ENCODE measurements around the gene HPCA. TPM values are rescaled to one million over a fixed set of nuclear protein-coding genes. Genes with fewer than 3 reads are reported as not detected.

The HPCA gene
- total RNA-seq, 2 donors from 2014 or later, result 0.98 TPM; not detected in 1

DNA sequence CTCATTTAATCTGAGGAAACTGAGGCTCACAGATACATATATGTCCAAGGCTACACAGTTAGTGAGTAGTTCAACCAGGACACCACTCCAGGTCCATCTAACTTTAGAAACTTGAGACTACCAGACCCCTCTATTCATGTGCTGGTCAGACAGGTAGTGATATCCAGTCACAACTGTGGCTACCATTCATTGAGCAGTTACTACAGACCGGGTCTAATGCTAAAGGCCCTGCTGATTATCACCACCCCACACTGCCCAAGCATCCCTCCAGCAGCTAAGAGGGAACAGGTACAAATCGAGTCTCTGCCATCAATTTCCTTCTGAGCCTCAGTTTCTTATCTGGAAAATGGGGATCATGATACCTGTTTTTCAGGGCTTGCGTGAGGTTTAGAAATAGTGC, 5.3 kb downstream of the HPCA start:
- ATAC-seq (replicated peaks), result no peak
- H3K36me3 Mint-ChIP-seq (ENCODE audit: low read depth), result peaks cover 6% of the 10 kb centered on the region

DNA sequence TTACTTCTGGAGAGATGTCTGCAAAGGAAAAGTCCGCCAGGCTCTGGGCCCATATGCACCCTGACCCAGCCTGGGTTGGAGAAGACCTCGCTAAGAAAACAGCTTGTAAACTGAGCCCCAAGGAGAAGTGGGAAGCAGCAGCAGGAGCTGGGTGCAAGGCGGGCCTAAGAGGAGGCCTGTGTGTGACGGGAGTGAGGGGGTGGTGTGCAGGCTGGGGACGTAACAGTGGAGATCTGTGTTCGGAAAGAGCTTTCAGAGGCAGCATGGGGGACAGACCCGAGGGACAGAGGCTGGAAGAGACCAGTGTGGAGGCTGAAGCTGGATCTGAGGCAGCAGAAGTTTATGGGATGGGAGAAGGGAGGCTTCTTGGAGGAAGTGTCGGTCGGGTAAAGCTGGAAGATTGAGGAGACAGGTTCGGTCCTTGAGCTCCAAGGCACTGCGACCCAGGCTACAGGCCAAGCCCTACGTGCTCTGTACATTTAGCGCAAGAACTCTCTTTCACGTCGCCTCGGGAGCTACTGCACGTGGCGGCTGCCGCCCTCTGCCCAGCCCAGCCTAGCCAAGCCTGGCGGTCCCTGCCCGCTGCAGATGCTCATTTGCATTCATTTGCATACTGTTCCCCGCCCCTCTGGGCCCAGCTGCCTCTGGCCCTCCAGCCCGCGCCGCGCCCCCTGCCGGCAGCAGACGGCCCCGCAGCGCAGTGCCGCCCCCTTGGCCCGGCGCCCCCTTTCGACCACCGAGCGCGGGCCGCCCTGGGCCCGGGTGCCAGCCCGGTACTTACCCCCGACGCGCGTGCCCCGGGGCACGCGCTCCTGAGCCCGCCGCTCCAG, 6.3 kb downstream of the HPCA start:
- Mint-ChIP-seq H3K36me3 (ENCODE audit: low read depth) (peaks cover 6% of the 10 kb centered on the region), H3K4me1 (peaks cover 5% of the 10 kb centered on the region), H3K27ac (no peak overlapping the region), H3K27me3 (peaks cover 53% of the 10 kb centered on the region), H3K9me3 (no peaks in the 10 kb centered on the region), H3K4me3 (peak overlapping the region; percentile 68)
- ATAC-seq (replicated peaks), result peak; percentile 73

More for the DNA sequence above, 5.3 kb downstream of the HPCA start:
- Mint-ChIP-seq H3K27me3 (peaks cover 61% of the 10 kb centered on the region), H3K4me3 (peak overlapping the region; percentile 68), H3K9me3 (no peaks in the 10 kb centered on the region), H3K4me1 (peaks cover 5% of the 10 kb centered on the region), H3K27ac (no peak overlapping the region)

DNA sequence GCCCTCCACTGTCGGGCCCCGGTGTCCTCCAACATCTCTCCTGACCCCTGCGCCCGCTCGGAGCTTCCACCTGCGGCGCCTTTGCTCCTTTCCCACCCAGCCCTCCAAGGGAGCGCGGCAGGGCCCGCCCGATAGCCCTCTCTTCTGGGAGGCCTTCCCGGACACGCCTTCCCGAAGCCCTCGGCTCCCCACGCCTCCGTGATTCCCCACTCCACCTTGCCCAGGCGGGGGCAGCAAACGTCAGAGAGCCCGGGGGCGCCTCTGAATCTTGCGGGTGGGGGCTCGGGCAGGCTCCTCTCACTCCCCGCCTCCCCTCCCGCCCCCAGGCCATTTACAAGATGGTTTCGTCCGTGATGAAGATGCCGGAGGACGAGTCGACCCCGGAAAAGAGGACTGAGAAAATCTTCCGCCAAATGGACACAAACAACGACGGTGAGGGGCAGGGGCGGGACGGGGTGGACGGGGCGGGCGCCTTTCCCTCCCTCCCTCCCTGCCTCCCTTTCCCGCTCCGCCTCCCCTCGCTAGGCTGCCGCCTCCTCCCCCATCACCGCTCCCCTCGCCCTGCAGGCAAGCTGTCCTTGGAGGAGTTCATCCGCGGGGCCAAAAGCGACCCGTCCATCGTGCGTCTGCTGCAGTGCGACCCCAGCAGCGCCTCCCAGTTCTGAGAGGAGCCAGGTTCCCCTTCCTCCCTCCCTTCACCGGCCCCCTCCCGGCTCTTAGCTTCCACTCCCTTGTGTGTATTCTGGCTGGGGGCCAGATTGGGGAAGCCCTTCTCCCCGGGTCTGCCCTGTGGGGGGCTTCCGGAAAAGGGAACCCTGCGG, 7.1 kb downstream of the HPCA start:
- Mint-ChIP-seq H3K4me1 (peaks cover 5% of the 10 kb centered on the region), H3K27ac (no peak overlapping the region), H3K4me3 (peak overlapping the region; percentile 68), H3K9me3 (no peaks in the 10 kb centered on the region), H3K36me3 (ENCODE audit: low read depth) (peaks cover 6% of the 10 kb centered on the region), H3K27me3 (peaks cover 45% of the 10 kb centered on the region)
- peak; percentile 49 for ATAC-seq (replicated peaks)

DNA sequence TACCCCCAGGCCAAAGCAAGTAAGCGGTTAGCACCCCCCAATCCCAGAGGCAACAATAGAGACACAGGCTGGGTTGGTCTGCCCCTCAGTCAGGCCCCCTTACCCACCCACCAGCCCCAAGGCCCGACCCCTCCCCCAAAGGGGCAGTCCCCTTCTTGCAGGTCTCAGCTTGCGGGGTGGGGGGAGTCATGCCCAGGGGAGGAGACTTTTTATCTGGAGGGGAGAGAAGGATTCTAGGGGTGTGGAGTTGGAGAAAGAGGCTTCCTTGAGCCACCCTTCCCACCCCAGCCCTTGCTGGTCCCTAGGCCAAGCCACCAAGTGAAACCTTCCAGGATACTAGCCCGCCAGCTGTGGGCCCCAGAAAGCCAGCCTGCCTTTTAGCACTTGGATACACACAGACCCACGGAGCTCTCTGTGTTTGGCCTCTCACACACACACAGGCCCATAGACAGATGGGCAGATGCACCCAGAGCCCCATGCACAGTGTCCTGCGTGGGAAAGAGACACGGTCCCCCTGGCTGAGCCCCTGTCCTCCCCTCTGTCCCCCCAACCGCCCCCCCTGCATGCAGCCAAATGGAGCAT, 7.8 kb downstream of the HPCA start:
- Mint-ChIP-seq H3K27me3 (peaks cover 46% of the 10 kb centered on the region), H3K4me3 (peak overlapping the region; percentile 68), H3K27ac (no peak overlapping the region), H3K4me1 (peaks cover 5% of the 10 kb centered on the region), H3K36me3 (ENCODE audit: low read depth) (peaks cover 6% of the 10 kb centered on the region), H3K9me3 (no peaks in the 10 kb centered on the region)
- no peak for ATAC-seq (replicated peaks)

DNA sequence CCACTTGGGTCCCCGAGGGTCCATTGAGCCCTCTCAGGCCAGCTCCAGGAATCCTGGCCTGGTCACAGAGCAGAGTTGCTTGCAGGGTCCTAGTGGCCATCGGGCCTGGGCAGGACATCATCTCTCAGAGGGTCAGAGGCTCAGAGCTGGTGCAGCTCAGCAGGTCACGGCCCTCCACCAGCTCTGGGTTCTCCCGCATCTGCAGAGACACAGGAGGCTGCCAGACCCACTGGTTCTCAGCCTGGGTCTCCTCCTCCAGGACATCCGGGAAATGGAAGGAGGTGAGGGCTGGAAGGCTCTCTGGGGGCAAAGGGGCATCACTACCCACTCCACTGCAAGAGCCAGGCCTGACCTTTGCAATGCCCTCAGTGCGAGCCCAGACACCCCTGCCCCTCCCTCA, 8.4 kb downstream of the HPCA start:
- Mint-ChIP-seq H3K36me3 (ENCODE audit: low read depth) (peaks cover 6% of the 10 kb centered on the region), H3K4me1 (peaks cover 5% of the 10 kb centered on the region), H3K27me3 (peaks cover 43% of the 10 kb centered on the region), H3K9me3 (no peaks in the 10 kb centered on the region), H3K4me3 (no peak overlapping the region), H3K27ac (no peak overlapping the region)
- no peak for ATAC-seq (replicated peaks)

DNA sequence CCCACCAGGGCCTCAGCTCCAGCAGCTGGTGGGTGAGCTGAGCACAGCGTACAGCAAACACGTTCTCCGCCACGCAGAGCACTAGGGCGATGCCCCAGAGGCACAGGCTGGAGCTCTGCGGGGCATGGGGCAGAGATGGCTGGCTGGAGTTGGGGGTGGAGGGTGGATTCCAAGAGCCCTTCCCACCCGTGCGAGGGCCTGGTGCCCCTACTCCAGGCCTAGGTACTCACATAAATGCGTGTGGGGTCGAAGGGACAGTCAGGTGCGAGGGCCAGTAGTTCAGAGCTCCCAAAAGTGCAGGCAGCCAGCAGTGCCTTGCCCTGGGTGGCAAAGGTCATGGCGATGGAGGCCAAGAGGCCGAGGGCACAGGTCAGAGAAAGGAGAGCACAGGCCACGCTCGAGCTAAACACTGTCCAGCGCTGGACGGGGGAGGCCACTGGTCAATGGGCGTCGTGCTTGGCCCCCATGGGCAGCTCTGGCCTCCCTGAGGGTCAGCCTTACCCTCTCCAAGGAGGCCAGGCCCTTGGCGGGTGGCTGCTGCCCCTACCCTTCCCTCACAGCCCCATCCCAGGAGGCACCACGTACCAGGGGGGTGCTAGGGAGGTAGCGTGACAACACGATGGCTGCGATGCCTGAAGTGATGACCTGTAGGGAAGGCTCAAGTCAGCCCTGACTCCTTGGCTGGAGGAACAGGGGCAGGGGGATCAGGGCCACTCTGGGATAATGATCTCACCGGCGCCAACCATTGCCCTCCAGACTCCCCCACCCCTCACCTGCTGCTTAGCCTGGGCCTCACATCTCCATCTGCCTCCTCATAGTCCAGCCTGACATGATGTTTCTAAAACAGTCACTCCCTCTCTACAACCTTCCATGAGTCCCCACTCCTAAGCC, 9.3 kb downstream of the HPCA start:
- no peak for ATAC-seq (replicated peaks)
- Mint-ChIP-seq H3K27ac (peak overlapping the region; percentile 50), H3K4me1 (peaks cover 5% of the 10 kb centered on the region), H3K4me3 (no peak overlapping the region), H3K9me3 (no peaks in the 10 kb centered on the region), H3K36me3 (ENCODE audit: low read depth) (peaks cover 6% of the 10 kb centered on the region), H3K27me3 (peaks cover 37% of the 10 kb centered on the region)

DNA sequence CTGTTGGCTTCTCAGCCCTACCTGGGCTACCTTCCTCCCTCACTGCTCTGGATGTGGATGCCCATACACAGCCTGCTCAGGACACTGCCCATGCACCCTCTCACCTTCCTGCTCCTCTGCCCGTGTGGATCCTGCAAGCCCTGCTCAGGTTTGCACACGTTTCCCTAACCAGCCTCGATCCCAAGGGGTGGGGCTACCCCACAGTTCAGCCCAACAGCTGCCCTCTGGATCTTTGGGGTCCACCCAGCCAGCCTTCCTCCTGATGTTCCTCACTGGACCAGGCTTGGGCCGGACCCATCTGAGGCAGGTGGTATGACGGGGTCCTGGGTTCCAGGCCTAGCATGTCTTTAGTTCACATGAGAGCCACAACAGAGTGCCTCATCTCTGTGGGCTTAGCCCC, 10.2 kb downstream of the HPCA start:
- Mint-ChIP-seq H3K27ac (peak overlapping the region; percentile 50), H3K4me1 (peaks cover 5% of the 10 kb centered on the region), H3K27me3 (peaks cover 32% of the 10 kb centered on the region), H3K4me3 (no peak overlapping the region), H3K9me3 (no peaks in the 10 kb centered on the region), H3K36me3 (ENCODE audit: low read depth) (peaks cover 6% of the 10 kb centered on the region)
- no peak for ATAC-seq (replicated peaks)

DNA sequence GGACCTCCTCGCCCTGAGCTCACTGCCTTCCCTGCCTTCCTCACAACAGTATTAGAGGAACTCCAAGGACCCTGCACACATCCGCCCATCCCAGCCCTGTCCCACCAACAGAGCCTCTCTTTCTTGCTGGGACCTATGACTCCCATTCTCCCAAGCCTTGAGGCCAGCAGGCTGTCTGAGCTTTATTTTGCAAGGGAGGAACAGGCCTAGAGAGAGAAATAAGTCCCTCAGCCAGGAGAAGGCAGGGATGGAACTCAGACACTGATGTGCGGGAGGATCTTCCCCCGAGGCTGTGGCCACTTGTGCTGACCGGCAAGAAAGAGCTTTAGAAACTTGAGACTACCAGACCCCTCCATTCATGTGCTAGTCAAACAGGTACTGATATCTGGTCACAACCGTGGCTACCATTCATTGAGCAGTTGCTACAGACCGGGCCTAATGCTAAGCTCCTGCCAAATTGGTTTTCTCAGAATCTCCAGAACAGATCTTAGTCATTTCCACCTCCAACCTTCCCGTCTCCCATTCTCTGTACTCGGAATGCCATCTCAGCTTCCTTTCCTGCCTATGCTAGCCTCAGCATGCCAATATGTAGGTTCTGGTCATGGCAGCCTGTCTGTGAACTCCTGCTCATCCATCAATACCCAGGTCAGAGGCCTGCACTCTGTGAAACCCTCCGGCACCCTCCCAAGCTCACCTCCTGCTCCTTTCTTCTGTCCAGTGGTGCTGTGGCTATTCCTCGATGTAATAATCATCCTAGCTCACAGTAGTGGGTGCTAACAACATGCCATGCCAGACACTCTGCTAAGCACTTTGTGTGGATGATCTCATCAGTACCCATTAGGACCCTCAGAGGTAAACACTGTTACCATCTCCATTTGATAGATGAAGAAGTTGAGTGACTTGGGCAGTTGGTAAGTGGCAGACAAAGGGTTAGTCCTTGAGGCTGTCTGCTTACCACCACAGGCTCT, 11.1 kb downstream of the HPCA start:
- no peaks in the 10 kb centered on the region for H3K9me3 Mint-ChIP-seq
- ATAC-seq (replicated peaks), result no peak
- H3K27me3 Mint-ChIP-seq, result peaks cover 26% of the 10 kb centered on the region
- H3K27ac Mint-ChIP-seq, result no peak overlapping the region
- H3K36me3 Mint-ChIP-seq (ENCODE audit: low read depth), result peaks cover 3% of the 10 kb centered on the region
- peaks cover 3% of the 10 kb centered on the region for H3K4me1 Mint-ChIP-seq
- H3K4me3 Mint-ChIP-seq, result no peak overlapping the region

DNA sequence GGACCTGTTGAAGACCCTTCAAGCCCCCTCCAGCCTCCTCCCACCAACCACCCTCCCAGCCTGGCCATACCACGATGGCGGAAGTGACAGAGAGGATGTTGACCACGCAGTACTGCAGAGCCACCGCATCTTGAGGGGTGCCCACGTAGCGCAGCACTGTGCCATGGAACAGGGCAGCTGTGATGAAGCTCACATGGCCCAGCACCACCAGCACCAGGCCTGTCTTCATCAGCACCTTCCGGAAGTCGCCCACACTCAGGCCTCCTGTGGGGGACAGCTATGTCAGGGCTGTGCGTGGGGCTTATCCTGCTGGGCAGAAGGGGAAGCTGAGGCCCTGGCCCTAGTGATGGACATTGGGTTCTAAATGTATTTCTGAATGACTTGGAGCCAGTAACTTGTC, 11.8 kb downstream of the HPCA start:
- ATAC-seq (replicated peaks), result no peak
- no peak overlapping the region for H3K27ac Mint-ChIP-seq
- no peaks in the 10 kb centered on the region for H3K9me3 Mint-ChIP-seq
- no peak overlapping the region for H3K4me3 Mint-ChIP-seq
- H3K27me3 Mint-ChIP-seq, result peaks cover 27% of the 10 kb centered on the region
- no peaks in the 10 kb centered on the region for H3K36me3 Mint-ChIP-seq (ENCODE audit: low read depth)
- no peaks in the 10 kb centered on the region for H3K4me1 Mint-ChIP-seq

DNA sequence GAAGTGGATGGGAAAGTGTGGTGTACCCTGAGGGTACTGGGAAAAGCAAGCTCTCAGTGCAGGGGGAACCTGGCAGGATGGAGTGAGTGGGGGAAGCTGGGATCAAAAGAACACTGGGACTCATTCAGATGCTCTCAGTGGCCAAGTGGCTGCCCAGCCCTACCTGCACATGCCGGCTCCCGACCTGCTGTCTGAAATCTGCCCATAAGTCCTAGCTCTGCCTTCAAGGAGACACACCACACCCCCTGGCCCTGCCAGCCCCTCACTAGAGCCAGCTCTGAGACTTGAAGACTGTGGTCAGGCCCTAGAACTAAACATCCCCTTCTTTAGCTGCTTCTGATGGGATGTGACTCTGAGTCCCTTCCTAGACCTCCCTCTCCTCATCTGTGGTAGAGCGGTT, 12.7 kb downstream of the HPCA start:
- Mint-ChIP-seq H3K9me3 (no peaks in the 10 kb centered on the region), H3K27me3 (peaks cover 30% of the 10 kb centered on the region), H3K27ac (no peak overlapping the region), H3K36me3 (ENCODE audit: low read depth) (no peaks in the 10 kb centered on the region), H3K4me3 (no peak overlapping the region), H3K4me1 (no peaks in the 10 kb centered on the region)
- ATAC-seq (replicated peaks), result no peak

DNA sequence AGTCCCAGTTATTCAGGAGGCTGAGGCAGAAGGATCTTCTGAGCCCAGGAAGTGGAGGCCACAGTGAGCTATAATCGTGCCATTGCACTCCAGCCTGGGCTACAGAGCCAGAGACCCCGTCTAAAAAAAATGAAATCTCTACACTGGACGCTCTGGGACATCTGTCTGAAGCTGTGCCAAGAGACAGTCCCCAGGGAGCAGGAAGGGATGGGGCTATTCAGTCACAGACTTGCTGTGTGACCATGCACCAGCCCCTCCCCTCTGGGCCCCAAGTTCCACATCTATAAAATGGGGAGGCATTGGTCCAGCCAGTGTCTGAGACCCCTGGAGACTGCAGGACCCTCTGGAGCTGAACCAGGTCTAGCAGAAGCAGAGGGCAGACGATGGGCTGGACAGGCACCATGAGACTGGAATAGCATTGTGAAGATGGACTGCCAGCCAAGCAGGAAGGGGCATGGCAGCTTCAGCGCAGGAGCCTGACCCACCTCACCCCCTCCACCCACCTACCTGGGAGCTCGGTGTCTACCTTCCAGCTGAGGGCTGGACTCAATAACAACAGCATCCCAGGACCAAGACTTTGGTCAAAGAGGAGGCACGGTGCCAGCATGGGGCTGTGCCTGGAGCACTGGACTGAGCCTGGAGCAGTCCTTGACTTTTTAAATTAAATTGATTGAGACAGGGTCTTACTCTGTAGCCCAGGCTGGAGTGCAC, 13.4 kb downstream of the HPCA start:
- no peaks in the 10 kb centered on the region for H3K4me1 Mint-ChIP-seq
- no peaks in the 10 kb centered on the region for H3K36me3 Mint-ChIP-seq (ENCODE audit: low read depth)
- ATAC-seq (replicated peaks), result no peak
- H3K27ac Mint-ChIP-seq, result no peak overlapping the region
- H3K4me3 Mint-ChIP-seq, result no peak overlapping the region
- H3K27me3 Mint-ChIP-seq, result peaks cover 30% of the 10 kb centered on the region
- no peaks in the 10 kb centered on the region for H3K9me3 Mint-ChIP-seq

DNA sequence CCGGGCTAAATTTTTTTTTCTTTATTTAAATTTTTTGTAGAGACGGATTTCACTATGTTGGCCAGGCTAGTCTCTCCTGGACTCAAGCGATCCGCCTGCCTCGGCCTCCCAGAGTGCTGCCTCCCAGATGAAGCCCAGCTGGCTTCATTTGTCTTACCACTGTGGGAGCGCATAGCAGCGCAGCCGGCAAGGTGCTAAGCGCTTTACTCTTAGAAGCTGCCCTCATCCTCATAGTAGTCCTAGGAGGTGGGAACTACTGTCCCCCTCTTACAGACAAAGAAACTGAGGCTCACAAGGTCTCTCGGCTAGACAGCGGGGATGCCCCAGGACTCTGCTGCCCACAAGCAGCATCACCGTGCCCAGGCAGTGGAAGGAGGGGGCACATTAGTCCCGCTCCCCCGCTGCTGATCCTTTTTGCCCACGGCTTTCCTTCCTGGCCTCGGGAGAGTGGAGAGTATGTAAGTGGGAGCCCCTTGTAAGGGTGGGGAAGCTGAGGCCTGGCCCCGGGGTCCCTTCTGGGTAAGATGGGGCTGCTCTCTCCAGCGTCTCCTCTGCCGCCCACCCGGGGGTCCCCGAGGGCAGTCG, 14.2 kb downstream of the HPCA start:
- Mint-ChIP-seq H3K27me3 (peaks cover 28% of the 10 kb centered on the region), H3K27ac (no peak overlapping the region), H3K36me3 (ENCODE audit: low read depth) (no peaks in the 10 kb centered on the region), H3K9me3 (no peaks in the 10 kb centered on the region), H3K4me1 (no peaks in the 10 kb centered on the region), H3K4me3 (peak overlapping the region; percentile 72)
- ATAC-seq (replicated peaks), result no peak
